ENCODE results near the gene IL6ST.
"Not testable (repeated sequence)": the region's sequence is repeated elsewhere in the genome, so short reads cannot be mapped to it uniquely, and the experiment has no call there.

Gene IL6ST

DNA sequence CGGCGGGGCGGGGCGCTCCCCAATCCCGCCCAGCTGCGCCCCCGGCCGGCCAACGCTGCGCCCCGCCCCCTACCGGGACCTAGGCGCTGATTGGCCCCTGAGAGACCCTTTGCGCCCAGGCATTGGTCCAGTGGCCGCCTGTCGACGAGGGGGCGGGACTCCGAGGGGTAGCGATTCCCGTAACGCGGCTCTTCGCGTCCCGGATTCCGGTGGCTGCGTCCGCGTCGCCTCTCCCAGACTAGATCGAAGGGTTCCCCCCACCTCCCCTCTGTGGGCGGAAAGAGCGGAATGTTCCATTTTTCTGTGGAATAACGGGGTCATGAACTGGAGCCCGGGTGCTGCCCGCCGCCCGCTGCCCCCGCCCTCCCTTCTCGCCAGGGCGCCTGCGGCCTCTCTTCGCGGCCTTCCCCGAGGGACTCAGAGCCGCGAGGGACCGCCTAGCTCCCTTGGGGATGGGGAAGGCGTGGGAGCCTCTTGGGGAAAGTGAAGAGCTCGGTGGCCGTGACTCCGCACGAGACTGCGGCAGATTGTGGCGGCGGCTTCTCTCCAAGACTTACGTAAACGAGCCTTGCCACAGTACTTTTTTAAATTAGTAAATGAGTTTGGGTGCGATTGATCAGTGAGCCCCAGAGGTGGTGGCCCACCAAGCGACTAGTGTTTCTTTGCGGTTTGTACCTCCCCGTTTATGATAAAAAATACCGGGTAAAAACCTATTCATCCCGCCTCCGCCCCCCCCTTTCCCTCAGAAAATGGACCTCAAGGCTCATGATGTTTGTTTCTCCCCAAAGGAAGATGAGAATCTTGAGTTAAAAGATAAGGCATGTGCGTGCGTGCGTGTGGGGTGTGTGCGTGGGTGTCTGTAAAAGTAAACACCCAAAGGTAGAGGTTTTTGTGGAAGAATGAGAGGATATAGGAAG, 493 bp upstream of the IL6ST start:
- Mint-ChIP-seq H3K4me3 (peak overlapping the region; percentile 90), H3K27me3 (no peaks in the 10 kb centered on the region), H3K27ac (peak overlapping the region; percentile 96), H3K36me3 (peaks cover 40% of the 10 kb centered on the region), H3K4me1 (peaks cover 47% of the 10 kb centered on the region), H3K9me3 (peaks cover 3% of the 10 kb centered on the region)
- peak; percentile 97 for DNase-seq
- CTCF ChIA-PET = interaction anchor here (1.0 to 2.2 kb wide), 3 partner anchors 16 to 55 kb away, joined by 3 to 6 read pairs (median 4); no protein-coding TSS in a partner anchor

DNA sequence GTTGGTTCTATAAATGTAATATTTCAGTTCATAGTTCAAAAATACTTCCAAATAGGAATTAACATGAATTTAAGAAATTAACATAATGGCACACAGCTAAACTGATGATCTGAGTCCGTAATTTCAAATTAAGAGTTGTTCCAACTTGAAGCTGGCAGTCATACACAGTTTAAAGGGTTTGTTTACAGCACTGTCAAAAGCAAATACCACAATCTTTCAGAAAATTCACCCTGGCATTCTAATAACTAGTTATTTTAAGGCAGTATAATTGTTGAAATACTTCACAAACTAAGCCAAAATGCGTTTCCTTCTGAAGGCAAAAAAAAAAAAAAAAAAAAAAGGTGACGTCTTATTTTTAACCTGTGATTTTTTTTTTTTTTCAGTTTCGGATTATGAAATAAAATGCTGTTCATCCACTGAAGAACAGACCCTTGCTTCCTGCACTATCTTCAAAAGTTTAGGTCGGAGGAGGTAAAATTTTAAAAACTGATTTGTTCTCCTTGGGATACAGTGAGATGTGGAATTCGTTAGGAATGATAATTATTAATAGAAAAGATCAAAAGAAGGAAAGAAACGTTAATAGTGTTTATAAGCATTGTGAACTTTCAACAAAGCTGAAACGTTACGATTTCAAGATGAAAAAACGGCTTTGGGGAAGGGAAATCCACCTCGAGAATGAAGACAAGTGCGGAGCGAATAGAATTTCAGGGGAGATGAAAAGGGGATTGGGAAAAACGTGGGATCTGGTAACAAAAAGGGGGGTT, 850 bp downstream of the IL6ST start:
- peaks cover 45% of the 10 kb centered on the region for H3K36me3 Mint-ChIP-seq
- peak overlapping the region; percentile 96 for H3K27ac Mint-ChIP-seq
- H3K4me1 Mint-ChIP-seq = peaks cover 60% of the 10 kb centered on the region
- H3K4me3 Mint-ChIP-seq = peak overlapping the region; percentile 90
- peaks cover 3% of the 10 kb centered on the region for H3K9me3 Mint-ChIP-seq
- no peak for DNase-seq
- no peaks in the 10 kb centered on the region for H3K27me3 Mint-ChIP-seq
- CTCF ChIA-PET = interaction anchor here (0.9 to 1.8 kb wide), 4 partner anchors 16 to 207 kb away, joined by 3 to 6 read pairs (median 4); no protein-coding TSS in a partner anchor

DNA sequence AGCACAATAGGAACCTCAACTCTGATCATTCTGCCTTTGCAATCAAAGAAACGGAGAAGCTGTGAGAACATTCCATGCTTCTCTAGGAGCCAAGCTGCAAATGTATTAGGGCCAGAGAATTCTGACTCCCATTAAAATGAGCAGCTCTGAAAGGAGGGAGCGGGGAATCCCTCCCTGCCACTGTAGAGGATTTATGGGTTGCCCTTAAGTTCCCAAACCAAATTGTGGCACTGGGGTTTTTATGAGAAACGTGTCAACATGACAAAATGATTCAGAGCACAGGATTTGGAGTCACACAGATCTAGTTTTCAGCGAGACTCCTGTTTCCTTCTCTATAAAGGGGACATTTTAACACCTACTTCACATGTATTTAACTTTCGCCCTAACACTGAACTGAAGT, 1.8 kb downstream of the IL6ST start:
- H3K4me3 Mint-ChIP-seq = peak overlapping the region; percentile 90
- H3K36me3 Mint-ChIP-seq = peaks cover 51% of the 10 kb centered on the region
- DNase-seq = no peak
- no peaks in the 10 kb centered on the region for H3K27me3 Mint-ChIP-seq
- H3K27ac Mint-ChIP-seq = peak overlapping the region; percentile 96
- H3K4me1 Mint-ChIP-seq = peaks cover 64% of the 10 kb centered on the region
- CTCF ChIA-PET = interaction anchor here (0.9 to 1.8 kb wide), 5 partner anchors 10 to 276 kb away, joined by 3 to 4 read pairs (median 4); no protein-coding TSS in a partner anchor
- H3K9me3 Mint-ChIP-seq = peaks cover 3% of the 10 kb centered on the region

DNA sequence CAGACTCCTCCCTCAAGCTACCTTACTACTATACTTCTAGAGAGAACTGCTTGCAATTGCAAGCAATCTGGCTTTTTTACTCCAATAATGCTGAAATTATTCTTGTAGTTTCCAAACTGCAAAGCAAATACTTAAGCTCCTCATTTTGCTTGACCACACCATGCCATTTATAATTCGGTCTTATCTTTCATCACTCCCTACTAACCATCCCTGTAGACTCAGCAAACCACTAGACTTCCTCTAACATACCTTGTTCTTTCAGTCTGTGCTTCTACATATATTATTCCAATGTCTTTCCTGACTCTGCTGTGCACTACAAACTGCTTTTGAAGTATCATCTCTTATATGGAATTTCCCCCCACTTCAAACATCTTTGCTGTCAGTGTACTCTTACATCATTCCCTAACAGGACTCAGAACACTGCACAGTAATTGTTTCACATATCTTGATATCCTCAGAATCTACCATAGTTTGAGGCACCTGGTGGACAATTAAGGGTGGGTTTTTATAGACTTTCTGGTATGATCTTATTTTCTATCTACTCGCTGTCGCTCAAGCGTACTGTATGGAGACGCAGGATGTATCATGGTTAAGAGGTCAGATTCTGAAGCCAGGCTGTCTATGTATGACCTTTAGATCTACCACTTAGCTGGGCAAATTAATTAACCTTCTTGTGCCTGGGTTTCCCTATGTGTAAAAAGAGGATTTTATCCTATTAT, 2.8 kb downstream of the IL6ST start:
- Mint-ChIP-seq H3K4me1 (peaks cover 67% of the 10 kb centered on the region), H3K4me3 (peak overlapping the region; percentile 90), H3K36me3 (peaks cover 57% of the 10 kb centered on the region), H3K27ac (peak overlapping the region; percentile 25), H3K27me3 (no peaks in the 10 kb centered on the region), H3K9me3 (peaks cover 3% of the 10 kb centered on the region)
- CTCF ChIA-PET = interaction anchor here (0.8 to 1.5 kb wide), 6 partner anchors 12 to 277 kb away, joined by 3 to 5 read pairs (median 4); no protein-coding TSS in a partner anchor
- no peak for DNase-seq

DNA sequence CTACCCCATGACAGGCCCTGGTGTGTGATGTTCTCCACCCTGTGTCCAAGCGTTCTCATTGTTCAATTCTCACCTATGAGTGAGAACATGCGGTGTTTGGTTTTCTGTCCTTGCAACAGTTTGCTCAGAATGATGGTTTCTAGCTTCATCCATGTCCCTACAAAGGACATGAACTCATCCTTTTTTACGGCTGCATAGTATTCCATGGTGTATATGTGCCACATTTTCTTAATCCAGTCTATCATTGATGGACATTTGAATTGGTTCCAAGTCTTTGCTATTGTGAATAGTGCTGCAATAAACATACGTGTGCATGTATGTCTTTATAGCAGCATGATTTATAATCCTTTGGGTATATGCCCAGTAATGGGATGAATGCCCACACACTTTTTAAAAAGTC, 3.9 kb downstream of the IL6ST start:
- H3K27me3 Mint-ChIP-seq, DNase-seq, H3K9me3 Mint-ChIP-seq: not testable (repeated sequence)
- CTCF ChIA-PET = interaction anchor here (1.2 to 1.5 kb wide), 2 partner anchors 11 to 111 kb away, joined by 4 to 5 read pairs; no protein-coding TSS in a partner anchor
- H3K4me1 Mint-ChIP-seq = peaks cover 67% of the 10 kb centered on the region
- H3K36me3 Mint-ChIP-seq = peaks cover 66% of the 10 kb centered on the region
- peak overlapping the region; percentile 25 for H3K27ac Mint-ChIP-seq
- peak overlapping the region; percentile 90 for H3K4me3 Mint-ChIP-seq

DNA sequence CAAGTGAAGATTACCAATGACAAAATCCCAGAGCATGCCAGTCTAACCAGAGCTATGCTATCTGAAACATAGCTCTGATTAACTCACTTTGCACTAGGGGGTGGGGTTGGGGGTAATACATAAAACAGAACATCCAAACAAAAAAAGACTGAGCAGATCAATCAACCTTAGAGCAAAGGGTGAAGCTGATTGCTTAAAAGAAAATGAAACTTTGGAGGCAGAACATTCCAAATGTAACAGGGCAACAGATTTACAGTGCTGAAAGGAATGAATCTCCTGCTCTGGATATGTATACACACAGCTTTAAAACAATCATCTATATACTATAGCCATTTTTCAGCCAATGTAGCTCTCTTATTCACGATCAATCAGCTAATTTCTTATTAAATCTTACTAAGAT, 4.9 kb downstream of the IL6ST start:
- Mint-ChIP-seq H3K9me3 (peaks cover 7% of the 10 kb centered on the region), H3K27me3 (no peaks in the 10 kb centered on the region), H3K4me3 (peak overlapping the region; percentile 54), H3K4me1 (peaks cover 73% of the 10 kb centered on the region), H3K36me3 (peaks cover 72% of the 10 kb centered on the region), H3K27ac (peak overlapping the region; percentile 78)
- CTCF ChIA-PET = interaction anchor here (0.6 to 2.4 kb wide), 5 partner anchors 9 to 604 kb away, joined by 3 to 9 read pairs (median 3); no protein-coding TSS in a partner anchor
- no peak for DNase-seq

DNA sequence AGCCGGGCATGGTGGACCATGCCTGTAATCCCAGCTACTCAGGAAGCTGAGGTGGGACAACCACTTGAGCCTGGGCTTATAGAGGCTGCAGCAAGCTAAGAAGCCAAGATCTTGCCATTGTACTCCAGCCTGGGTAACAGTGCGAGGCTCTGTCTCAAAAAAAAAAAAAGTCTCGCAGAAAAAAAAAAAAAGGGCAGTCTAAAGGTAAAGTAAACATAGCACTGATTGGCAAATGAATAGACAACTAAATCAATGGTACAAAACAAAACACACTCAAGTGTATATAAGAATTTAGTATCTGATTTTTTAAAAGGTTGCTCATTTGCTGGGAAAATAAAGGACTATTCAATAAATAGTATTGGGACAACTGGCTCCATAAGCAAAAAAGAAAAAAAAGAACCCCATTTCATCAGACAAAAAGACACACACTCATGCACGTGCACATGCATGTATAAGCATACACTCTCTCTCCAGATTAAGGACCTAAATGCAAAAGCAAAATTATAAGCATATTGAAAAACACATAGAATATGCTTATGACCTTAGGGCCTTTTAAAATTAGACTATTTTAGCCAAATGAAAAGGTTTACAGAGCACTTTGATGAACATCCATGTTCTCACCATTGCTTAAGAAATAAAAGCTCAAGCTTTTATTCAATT, 5.7 kb downstream of the IL6ST start:
- Mint-ChIP-seq H3K4me1 (peaks cover 81% of the 10 kb centered on the region), H3K9me3 (peaks cover 7% of the 10 kb centered on the region), H3K27ac (peak overlapping the region; percentile 26), H3K27me3 (no peaks in the 10 kb centered on the region), H3K4me3 (peak overlapping the region; percentile 54), H3K36me3 (peaks cover 75% of the 10 kb centered on the region)
- no peak for DNase-seq
- CTCF ChIA-PET = interaction anchor here (0.9 to 2.4 kb wide), 4 partner anchors 10 to 212 kb away, joined by 3 to 9 read pairs (median 4); no protein-coding TSS in a partner anchor

DNA sequence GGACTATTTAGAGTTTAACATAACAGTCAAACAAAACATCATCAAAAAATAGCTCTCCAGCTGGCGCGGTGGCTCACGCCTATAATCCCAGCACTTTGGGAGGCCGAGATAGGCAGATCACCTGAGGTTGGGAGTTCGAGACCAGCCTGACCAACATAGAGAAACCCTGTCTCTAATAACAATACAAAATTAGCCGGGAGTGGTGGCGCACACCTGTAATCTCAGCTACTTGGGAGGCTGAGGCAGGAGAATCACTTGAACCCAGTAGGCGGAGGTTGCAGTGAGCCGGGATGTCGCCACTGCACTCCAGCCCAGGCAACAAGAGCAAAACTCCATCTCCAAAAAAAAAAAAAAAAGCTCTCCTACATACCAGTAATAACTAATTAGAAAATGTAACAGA, 6.3 kb downstream of the IL6ST start:
- DNase-seq, H3K27me3 Mint-ChIP-seq, H3K9me3 Mint-ChIP-seq: not testable (repeated sequence)
- H3K36me3 Mint-ChIP-seq = peaks cover 69% of the 10 kb centered on the region
- CTCF ChIA-PET = interaction anchor here (1.4 to 2.4 kb wide), 2 partner anchors 151 to 212 kb away, joined by 5 to 9 read pairs; no protein-coding TSS in a partner anchor
- peak overlapping the region; percentile 45 for H3K4me3 Mint-ChIP-seq
- peaks cover 86% of the 10 kb centered on the region for H3K4me1 Mint-ChIP-seq
- peak overlapping the region; percentile 19 for H3K27ac Mint-ChIP-seq

DNA sequence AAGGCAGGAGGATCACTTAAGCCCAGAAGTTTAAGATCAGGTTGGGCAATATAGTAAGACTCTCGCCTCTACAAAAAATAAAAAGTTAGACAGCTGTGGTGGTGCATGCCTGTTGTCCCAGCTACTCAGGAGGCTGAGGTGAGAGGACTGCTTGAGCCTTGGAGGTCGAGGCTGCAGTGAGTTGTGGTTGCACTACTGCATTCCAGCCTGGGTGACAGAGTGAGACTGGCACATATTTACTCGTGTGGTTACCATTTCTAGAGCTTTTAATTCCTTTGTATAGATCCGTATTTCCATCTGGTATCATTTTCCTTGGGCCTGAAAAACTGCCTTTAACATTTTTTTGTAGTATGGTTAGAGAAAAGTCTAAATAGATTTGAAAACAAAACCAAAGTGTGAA, 7.8 kb downstream of the IL6ST start:
- H3K36me3 Mint-ChIP-seq = peaks cover 67% of the 10 kb centered on the region

DNA sequence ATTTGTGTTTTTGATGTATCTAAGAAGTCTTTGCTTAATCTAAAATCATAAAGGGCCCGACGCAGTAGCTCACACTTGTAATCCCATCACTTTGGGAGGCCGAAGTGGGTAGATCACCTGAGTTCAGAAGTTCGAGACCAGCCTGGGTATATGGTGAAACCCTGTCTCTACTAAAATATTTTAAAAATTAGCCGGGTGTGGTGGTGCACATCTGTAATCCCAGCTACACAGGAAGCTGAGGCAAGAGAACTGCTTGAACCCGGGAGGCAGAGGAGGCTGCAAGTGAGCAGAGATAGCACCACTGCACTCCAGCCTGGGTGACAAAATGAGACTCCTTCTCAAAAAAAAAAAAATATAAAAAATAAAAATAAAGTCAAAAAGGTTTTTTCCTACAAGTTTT, 9.6 kb downstream of the IL6ST start:
- peak overlapping the region; percentile 79 for H3K27ac Mint-ChIP-seq
- no peaks in the 10 kb centered on the region for H3K27me3 Mint-ChIP-seq
- peaks cover 84% of the 10 kb centered on the region for H3K4me1 Mint-ChIP-seq
- peaks cover 5% of the 10 kb centered on the region for H3K9me3 Mint-ChIP-seq
- peak; percentile 29 for DNase-seq
- peaks cover 56% of the 10 kb centered on the region for H3K36me3 Mint-ChIP-seq
- CTCF ChIA-PET = interaction anchor here (0.7 to 2.8 kb wide), 5 partner anchors 27 to 340 kb away, joined by 3 to 11 read pairs (median 3); no protein-coding TSS in a partner anchor
- peak overlapping the region; percentile 40 for H3K4me3 Mint-ChIP-seq

More for the DNA sequence above, 7.8 kb downstream of the IL6ST start:
- no peaks in the 10 kb centered on the region for H3K27me3 Mint-ChIP-seq
- no peak overlapping the region for H3K4me3 Mint-ChIP-seq
- peaks cover 7% of the 10 kb centered on the region for H3K9me3 Mint-ChIP-seq
- peak overlapping the region; percentile 73 for H3K27ac Mint-ChIP-seq
- CTCF ChIA-PET = interaction anchor here (1.0 kb wide), 2 partner anchors 9 to 113 kb away, joined by 3 read pairs; no protein-coding TSS in a partner anchor
- no peak for DNase-seq
- peaks cover 94% of the 10 kb centered on the region for H3K4me1 Mint-ChIP-seq

DNA sequence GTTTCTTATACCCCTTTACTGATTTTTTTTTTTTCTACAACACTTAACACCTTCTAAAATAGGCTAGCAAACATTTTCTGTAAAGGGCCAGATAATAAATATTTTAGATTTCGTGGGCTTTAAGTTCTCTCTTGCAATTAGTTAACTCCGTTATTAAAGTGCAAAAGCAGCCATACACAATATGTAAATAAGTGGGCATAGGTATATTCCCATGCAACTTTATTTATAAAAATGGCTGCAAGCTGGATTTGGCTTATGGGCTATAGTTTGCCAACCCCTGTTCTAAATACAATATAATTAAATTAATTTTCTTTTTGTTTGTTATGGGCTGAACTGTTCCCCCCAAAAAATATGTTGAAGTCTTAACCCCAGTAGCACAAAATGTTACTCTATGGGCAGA, 10.8 kb downstream of the IL6ST start:
- CTCF ChIA-PET = interaction anchor here (0.5 to 6.8 kb wide), 12 partner anchors 11 to 217 kb away, joined by 3 to 110 read pairs (median 3); no protein-coding TSS in a partner anchor
- Mint-ChIP-seq H3K36me3 (peaks cover 59% of the 10 kb centered on the region), H3K4me3 (no peak overlapping the region), H3K4me1 (peaks cover 82% of the 10 kb centered on the region), H3K27ac (peak overlapping the region; percentile 73), H3K27me3 (no peaks in the 10 kb centered on the region), H3K9me3 (peaks cover 5% of the 10 kb centered on the region)
- DNase-seq = no peak

DNA sequence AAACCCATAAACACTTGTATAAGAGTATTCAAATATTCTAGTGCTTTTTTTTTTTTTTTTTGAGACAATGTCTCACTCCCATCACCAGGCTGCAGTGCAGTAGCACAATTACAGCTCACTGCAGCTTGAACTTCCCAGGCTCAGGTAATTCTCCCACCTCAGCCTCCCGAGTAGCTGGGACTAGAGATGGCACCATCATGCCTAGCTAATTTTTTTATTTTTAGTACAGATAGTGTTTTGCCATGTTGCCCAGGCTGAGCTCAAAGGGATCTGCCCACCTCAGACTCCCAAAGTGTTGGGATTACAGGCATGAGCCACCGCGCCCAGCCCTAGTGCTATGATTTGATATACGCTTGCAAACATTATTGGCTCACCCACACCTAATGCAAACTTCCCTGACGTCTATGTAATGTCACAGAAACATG, 11.8 kb downstream of the IL6ST start:
- no peaks in the 10 kb centered on the region for H3K27me3 Mint-ChIP-seq
- CTCF ChIA-PET = interaction anchor here (0.6 to 6.8 kb wide), 21 partner anchors 10 to 283 kb away, joined by 3 to 110 read pairs (median 4); partner anchors contain the start of gene SLC38A9

More for the DNA sequence above, 11.8 kb downstream of the IL6ST start:
- Mint-ChIP-seq H3K4me1 (peaks cover 84% of the 10 kb centered on the region), H3K27ac (peak overlapping the region; percentile 25), H3K9me3 (peaks cover 5% of the 10 kb centered on the region), H3K4me3 (peak overlapping the region; percentile 18), H3K36me3 (peaks cover 53% of the 10 kb centered on the region)
- peak; percentile 49 for DNase-seq

All from activated naive CD4-positive, alpha-beta T cell treated with anti-CD3 and anti-CD28 coated beads, Interleukin-2, amount 10 ng/mL, durations not matched to agents 7 days and 5 days (primary cell).